HG02759 (cell line): ENCODE data around the gene NLRP3.
"Not testable (repeated sequence)": the region's sequence is repeated elsewhere in the genome, so short reads cannot be mapped to it uniquely, and the experiment has no call there.

Experiments
- ATAC-seq: cut with Tn5 transposase; IDR thresholded peaks from one replicate; pipeline ENCODE4 v1.9.1; 2021; ENCODE audit warnings: mild to moderate bottlenecking, moderate library complexity; ENCODE audit not compliant: unreplicated experiment

Gene NLRP3

DNA sequence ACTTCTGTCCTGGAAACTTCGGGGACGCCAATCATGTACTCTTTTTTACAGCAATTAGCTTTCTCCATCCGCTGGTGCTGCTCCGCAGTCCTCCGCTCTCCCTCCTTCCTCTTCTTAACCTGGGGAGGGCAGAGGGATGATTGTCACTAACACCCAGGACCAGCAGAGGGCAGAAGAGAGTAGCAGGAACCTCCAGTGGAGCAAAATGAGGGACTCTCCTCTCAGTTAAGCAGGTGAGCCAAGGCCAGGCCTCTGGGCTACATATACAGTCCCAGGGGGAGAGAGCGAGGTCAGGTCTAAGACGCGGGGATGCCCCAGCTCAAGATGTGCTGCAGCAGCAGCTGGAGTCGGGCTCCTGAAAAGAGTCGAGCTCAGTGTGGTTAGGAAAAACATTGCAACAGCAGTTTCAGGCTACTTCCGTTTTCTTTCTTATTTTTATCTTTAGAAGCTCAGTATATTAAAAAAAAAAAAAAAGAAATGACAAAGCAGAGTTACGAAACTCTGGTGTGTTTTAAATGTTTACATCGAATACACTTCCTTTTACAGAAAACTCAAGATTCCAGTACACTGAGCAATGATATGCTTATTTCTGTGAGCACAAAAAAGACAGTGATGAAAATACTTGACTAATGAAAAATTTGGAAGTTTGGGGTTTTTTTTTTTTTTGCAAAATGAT is 25.7 kb upstream of the NLRP3 start:
- peak; percentile 100 for ATAC-seq

GRCh38 chr1:247390996-247391395 is 25.0 kb upstream of the NLRP3 start:
- ATAC-seq = no peak

GRCh38 chr1:247392088-247392487 is 23.9 kb upstream of the NLRP3 start:
- ATAC-seq = no peak

- not testable (repeated sequence) for ATAC-seq
Measured at GRCh38 chr1:247395075-247395474, 20.9 kb upstream of the NLRP3 start.

DNA sequence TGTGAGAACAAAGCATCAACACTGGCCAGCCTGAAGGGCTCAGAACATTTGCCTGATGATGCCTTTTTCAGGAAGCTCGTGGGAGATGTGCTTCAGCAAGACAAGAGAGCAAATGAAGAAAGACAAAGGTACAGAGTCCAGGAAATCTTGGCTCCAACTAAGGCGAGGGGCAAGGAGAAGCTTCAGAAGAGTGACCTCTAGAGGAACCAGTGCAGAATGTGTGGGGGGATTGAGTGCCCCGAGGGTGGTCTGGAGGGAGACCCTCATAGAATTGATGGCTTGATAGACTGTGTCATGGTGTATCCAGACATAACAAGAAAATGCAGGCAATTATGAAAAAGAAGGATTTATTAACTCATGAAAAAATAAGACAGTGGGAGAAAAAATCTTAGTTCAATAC is 15.3 kb upstream of the NLRP3 start:
- ATAC-seq = no peak

- ATAC-seq = no peak
Measured at GRCh38 chr1:247401310-247402119, 14.5 kb upstream of the NLRP3 start.

- ATAC-seq = no peak
Measured at GRCh38 chr1:247402120-247402675, 13.8 kb upstream of the NLRP3 start.

GRCh38 chr1:247406014-247406656 is 9.8 kb upstream of the NLRP3 start:
- no peak for ATAC-seq

GRCh38 chr1:247407180-247407616 is 8.8 kb upstream of the NLRP3 start:
- peak; percentile 76 for ATAC-seq

GRCh38 chr1:247408100-247408499 is 7.9 kb upstream of the NLRP3 start:
- no peak for ATAC-seq

GRCh38 chr1:247409869-247410544 is 6.0 kb upstream of the NLRP3 start:
- ATAC-seq = peak; percentile 79

GRCh38 chr1:247411621-247412327 is 4.2 kb upstream of the NLRP3 start:
- no peak for ATAC-seq

GRCh38 chr1:247417831-247418230 is 1.9 kb downstream of the NLRP3 start:
- ATAC-seq = no peak

- ATAC-seq = no peak
Measured at GRCh38 chr1:247419336-247419735, 3.4 kb downstream of the NLRP3 start.

- no peak for ATAC-seq
Measured at GRCh38 chr1:247421074-247421473, 5.1 kb downstream of the NLRP3 start.

- ATAC-seq = no peak
Measured at GRCh38 chr1:247429496-247429895, 13.5 kb downstream of the NLRP3 start.

DNA sequence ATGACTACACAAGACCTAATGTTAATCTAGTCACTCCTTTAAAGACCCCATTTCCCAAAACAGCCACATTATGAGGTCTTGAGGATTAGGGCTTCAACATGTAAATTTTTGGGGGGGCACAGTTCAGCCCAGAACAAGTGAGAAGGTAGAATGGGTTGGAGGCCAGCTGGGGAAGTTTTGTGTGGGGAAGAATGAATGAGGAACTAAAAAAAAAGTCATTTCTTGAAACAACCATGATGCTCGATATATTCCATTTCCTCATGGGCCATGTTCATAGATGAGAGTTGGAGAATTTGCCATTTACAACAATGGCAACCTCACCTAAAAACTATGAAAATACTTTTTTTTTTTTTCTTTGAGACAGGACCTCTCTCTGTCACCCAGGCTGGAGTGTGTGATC is 14.5 kb downstream of the NLRP3 start:
- ATAC-seq = no peak

- ATAC-seq = no peak
Measured at GRCh38 chr1:247431643-247432042, 15.7 kb downstream of the NLRP3 start.

DNA sequence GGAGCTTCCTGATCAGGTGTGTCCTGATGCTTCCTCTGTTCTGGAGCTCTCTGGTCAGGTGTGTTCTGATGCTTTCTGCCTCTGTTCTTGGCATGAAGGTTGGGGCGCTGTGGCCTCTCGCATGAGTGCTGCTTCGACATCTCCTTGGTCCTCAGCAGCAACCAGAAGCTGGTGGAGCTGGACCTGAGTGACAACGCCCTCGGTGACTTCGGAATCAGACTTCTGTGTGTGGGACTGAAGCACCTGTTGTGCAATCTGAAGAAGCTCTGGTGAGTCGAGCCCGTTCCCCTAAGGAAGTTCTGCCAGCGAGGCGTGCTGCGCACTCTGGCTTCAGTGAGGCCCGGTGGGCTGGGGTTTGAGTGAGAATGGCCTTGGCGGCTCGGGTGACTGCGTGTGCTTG is 18.0 kb downstream of the NLRP3 start:
- ATAC-seq = no peak

DNA sequence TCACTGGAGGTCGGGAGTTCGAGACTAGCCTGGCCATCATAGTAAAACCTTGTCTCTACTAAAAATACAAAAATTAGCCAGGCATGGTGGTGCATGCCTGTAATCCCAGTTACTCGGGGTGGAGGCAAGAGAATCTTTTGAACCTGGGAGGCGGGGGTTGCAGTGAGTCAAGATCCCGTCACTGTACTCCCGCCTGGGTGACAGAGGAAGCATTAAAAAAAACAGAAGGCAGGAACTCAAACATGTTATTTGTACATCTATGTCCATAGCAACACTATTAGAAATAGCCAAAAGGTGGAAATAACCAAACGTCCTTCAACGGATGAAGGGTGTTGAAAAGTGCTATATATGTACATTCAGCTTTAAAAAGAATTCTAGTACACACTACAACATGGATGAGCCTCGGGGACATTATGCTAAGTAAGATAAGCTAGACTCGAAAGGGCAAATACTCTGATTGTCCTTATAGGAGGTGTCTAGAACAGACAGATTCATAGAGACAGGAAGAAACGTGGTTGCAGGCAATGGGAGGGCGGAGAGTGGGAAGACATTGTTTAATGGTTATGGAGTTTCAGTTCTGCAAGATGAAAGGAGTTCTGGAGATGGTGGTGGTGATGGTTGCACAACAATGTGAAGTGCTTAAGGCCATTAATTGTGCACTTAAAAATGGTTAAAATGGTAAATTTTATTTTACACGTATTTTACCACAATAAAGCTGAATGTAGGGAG is 19.2 kb downstream of the NLRP3 start:
- peak; percentile 20 for ATAC-seq
